Measurements from ENCODE around the gene PRKCZ.

PRKCZ gene

GRCh38 chr1:2061065-2061778 is 11.0 kb downstream of the PRKCZ start:
- DNase-seq (ENCODE audit: low read depth): no peak

GRCh38 chr1:2065699-2066098 is 15.5 kb downstream of the PRKCZ start:
- no peak for DNase-seq (ENCODE audit: low read depth)

GRCh38 chr1:2067393-2067792 is 17.2 kb downstream of the PRKCZ start:
- DNase-seq (ENCODE audit: low read depth): no peak

GRCh38 chr1:2067981-2068380 is 17.8 kb downstream of the PRKCZ start:
- no peak for DNase-seq (ENCODE audit: low read depth)

- DNase-seq (ENCODE audit: low read depth): no peak
Observed at GRCh38 chr1:2068951-2069350, 18.7 kb downstream of the PRKCZ start.

- no peak for DNase-seq (ENCODE audit: low read depth)
Observed at GRCh38 chr1:2070016-2070415, 19.8 kb downstream of the PRKCZ start.

GRCh38 chr1:2070800-2071530 is 20.8 kb downstream of the PRKCZ start:
- no peak for DNase-seq (ENCODE audit: low read depth)

- no peak for DNase-seq (ENCODE audit: low read depth)
Observed at GRCh38 chr1:2072109-2072806, 22.0 kb downstream of the PRKCZ start.

- no peak for DNase-seq (ENCODE audit: low read depth)
Observed at GRCh38 chr1:2072891-2073290, 22.7 kb downstream of the PRKCZ start.

GRCh38 chr1:2073382-2074230 is 23.4 kb downstream of the PRKCZ start:
- no peak for DNase-seq (ENCODE audit: low read depth)

- DNase-seq (ENCODE audit: low read depth): no peak
Observed at GRCh38 chr1:2074396-2074795, 24.2 kb downstream of the PRKCZ start.

- no peak for DNase-seq (ENCODE audit: low read depth)
Observed at GRCh38 chr1:2074944-2075740, 24.9 kb downstream of the PRKCZ start.

- DNase-seq (ENCODE audit: low read depth): no peak
Observed at GRCh38 chr1:2076826-2077225, 26.6 kb downstream of the PRKCZ start.

- no peak for DNase-seq (ENCODE audit: low read depth)
Observed at GRCh38 chr1:2078170-2078569, 28.0 kb downstream of the PRKCZ start.

GRCh38 chr1:2079396-2080085 is 29.3 kb downstream of the PRKCZ start:
- DNase-seq (ENCODE audit: low read depth): no peak

GRCh38 chr1:2080140-2080539 is 29.9 kb downstream of the PRKCZ start:
- no peak for DNase-seq (ENCODE audit: low read depth)

- no peak for DNase-seq (ENCODE audit: low read depth)
Observed at GRCh38 chr1:2080884-2081283, 30.7 kb downstream of the PRKCZ start.

- DNase-seq (ENCODE audit: low read depth): no peak
Observed at GRCh38 chr1:2081326-2081885, 31.2 kb downstream of the PRKCZ start.

- DNase-seq (ENCODE audit: low read depth): no peak
Observed at GRCh38 chr1:2082064-2082463, 31.9 kb downstream of the PRKCZ start.

GRCh38 chr1:2083666-2084065 is 33.5 kb downstream of the PRKCZ start:
- DNase-seq (ENCODE audit: low read depth): no peak

Data from stimulated activated CD8-positive, alpha-beta memory T cell treated with anti-CD3 and anti-CD28 coated beads, Interleukin-4, amount 100 ng/mL, for 24 hours (primary cell).